Peyer's patch (tissue), 4 donors: Measurements from ENCODE around the gene SON.

Source experiments
- CTCF ChIP-seq, 6 experiments: fragments of 450-650 bp in 4 of 6; fragments of 200-600 bp in 2 of 6; sonication (generic) in 1 of 6; IDR thresholded peaks; one replicate each; pipeline ENCODE4 v1.5.1; 2017 to 2019; ENCODE audit warnings: antibody characterized with exemption in 6 of 6, mild to moderate bottlenecking in 3 of 6, moderate library complexity in 1 of 6
- POLR2A ChIP-seq, 2 donors: fragments of 450-650 bp; IDR thresholded peaks; one replicate each; pipeline ENCODE4 v1.5.1; 2017; ENCODE audit warnings: antibody characterized with exemption in 2 of 2, mild to moderate bottlenecking in 2 of 2, moderate library complexity in 2 of 2

GRCh38 chr21:33493756-33494155 lies 49.1 kb upstream of the SON start:
- TF ChIP-seq CTCF (IDR thresholded peaks at IDR 0.05) (no peak), POLR2A (IDR thresholded peaks at IDR 0.05) (no peak)
